ENCODE data around the gene EEF1G. TPM values are rescaled to one million over a fixed set of nuclear protein-coding genes. Genes with fewer than 3 reads are reported as not detected.
"Not testable (repeated sequence)": the region's sequence is repeated elsewhere in the genome, so short reads cannot be mapped to it uniquely, and the experiment has no call there.

EEF1G gene
- total RNA-seq, 1 experiment from 2014 or later: 1,855 TPM

DNA sequence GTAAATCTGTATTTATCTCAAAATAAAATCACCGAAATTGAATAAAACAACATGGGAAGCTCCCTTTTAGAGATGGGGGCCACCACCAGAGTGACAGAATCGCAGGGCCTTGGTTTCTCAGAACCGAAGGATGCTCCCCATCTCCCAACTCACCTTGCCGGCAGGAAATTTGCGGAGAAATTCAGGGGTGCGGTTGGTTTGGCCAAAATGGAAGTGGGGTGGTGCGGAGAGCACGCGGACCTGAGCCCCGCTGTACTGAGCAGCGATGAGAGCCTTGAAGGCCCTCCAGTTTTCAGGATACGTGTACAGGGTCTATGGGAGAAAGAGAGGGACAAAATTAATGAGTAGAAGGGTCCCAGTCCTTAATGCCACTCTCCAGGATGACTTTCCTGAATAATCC, 1.3 kb downstream of the EEF1G start:
- no peaks in the 10 kb centered on the region for H3K9me3 Mint-ChIP-seq (ENCODE audit: unreplicated experiment)
- peaks cover 76% of the 10 kb centered on the region for H3K36me3 Mint-ChIP-seq (ENCODE audit: insufficient read depth, unreplicated experiment)
- no peak for TF ChIP-seq CTCF (IDR thresholded peaks at IDR 0.05; ENCODE audit: unreplicated experiment)
- intact Hi-C loops (cut with micrococcal nuclease): loop anchor here (5.0 kb wide), 1 partner anchor 40 kb away; the partner anchor contains the start of genes EML3 and ROM1
- no TSS peak for BruUV-seq (replicated peaks)
- peaks cover 33% of the 10 kb centered on the region for H3K4me1 Mint-ChIP-seq (ENCODE audit: insufficient read depth, unreplicated experiment)
- POLR2A ChIA-PET: interaction anchor here (0.5 to 6.9 kb wide), 20 partner anchors 9 to 1594 kb away, joined by 3 to 164 read pairs (median 3); partner anchors contain the start of genes AHNAK, B3GAT3, C11orf98 and CSKMT
- no peaks in the 10 kb centered on the region for H3K27me3 Mint-ChIP-seq (ENCODE audit: insufficient read depth, unreplicated experiment)
- H3K27ac Mint-ChIP-seq (ENCODE audit: low read depth, unreplicated experiment): peak overlapping the region; percentile 100
- H3K4me3 Mint-ChIP-seq (ENCODE audit: unreplicated experiment): peak overlapping the region; percentile 100
- CTCF ChIA-PET: interaction anchor here (0.6 to 1.6 kb wide), 7 partner anchors 12 to 178 kb away, joined by 3 to 8 read pairs (median 4); no protein-coding TSS in a partner anchor
- no peak for DNase-seq (ENCODE audit: unreplicated experiment)

DNA sequence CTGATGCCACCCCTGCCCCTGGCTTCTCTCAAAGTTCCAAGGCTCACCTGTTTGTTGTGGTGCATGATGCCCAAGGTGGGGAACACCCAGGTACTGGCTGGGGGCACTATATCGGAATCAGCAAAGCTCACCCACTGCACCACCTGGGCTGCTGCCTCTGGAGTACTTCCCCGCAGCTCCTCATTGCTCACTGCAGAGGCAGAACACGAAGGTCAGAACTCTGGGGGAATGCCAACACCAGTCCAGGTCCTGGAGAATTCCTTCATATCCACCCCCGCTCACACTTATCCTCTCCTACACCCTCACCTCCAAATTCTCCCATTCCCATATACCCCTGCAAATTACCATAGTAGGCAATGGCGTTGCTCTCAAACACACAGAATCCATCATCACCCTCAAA, 2.2 kb downstream of the EEF1G start:
- BruUV-seq (replicated peaks); DNase-seq (ENCODE audit: unreplicated experiment); H3K27me3 Mint-ChIP-seq (ENCODE audit: insufficient read depth, unreplicated experiment); H3K9me3 Mint-ChIP-seq (ENCODE audit: unreplicated experiment): not testable (repeated sequence)
- peak overlapping the region; percentile 100 for H3K27ac Mint-ChIP-seq (ENCODE audit: low read depth, unreplicated experiment)
- H3K4me3 Mint-ChIP-seq (ENCODE audit: unreplicated experiment): peak overlapping the region; percentile 100
- peaks cover 76% of the 10 kb centered on the region for H3K36me3 Mint-ChIP-seq (ENCODE audit: insufficient read depth, unreplicated experiment)
- POLR2A ChIA-PET: interaction anchor here (0.6 to 6.9 kb wide), 5 partner anchors 11 to 1737 kb away, joined by 3 to 164 read pairs (median 28); partner anchors contain the start of genes AHNAK and TUT1
- intact Hi-C loops (cut with micrococcal nuclease): loop anchor here (5.0 kb wide), 1 partner anchor 41 kb away; the partner anchor contains the start of genes EML3 and ROM1
- CTCF ChIA-PET: interaction anchor here (1.0 to 2.3 kb wide), 5 partner anchors 8 to 71 kb away, joined by 3 to 14 read pairs (median 5); no protein-coding TSS in a partner anchor
- H3K4me1 Mint-ChIP-seq (ENCODE audit: insufficient read depth, unreplicated experiment): peaks cover 42% of the 10 kb centered on the region

- not testable (repeated sequence) for DNase-seq (ENCODE audit: unreplicated experiment)
Measured at GRCh38 chr11:62570903-62571302, 2.8 kb downstream of the EEF1G start.

GRCh38 chr11:62569611-62570010, 4.1 kb downstream of the EEF1G start:
- Mint-ChIP-seq H3K9me3 (ENCODE audit: unreplicated experiment) (no peaks in the 10 kb centered on the region), H3K27ac (ENCODE audit: low read depth, unreplicated experiment) (no peak overlapping the region), H3K27me3 (ENCODE audit: insufficient read depth, unreplicated experiment) (no peaks in the 10 kb centered on the region), H3K4me3 (ENCODE audit: unreplicated experiment) (no peak overlapping the region), H3K4me1 (ENCODE audit: insufficient read depth, unreplicated experiment) (peaks cover 42% of the 10 kb centered on the region), H3K36me3 (ENCODE audit: insufficient read depth, unreplicated experiment) (peaks cover 95% of the 10 kb centered on the region)
- TF ChIP-seq CTCF (IDR thresholded peaks at IDR 0.05; ENCODE audit: unreplicated experiment): no peak
- intact Hi-C loops (cut with micrococcal nuclease): loop anchor here (5.0 kb wide), 1 partner anchor 43 kb away; the partner anchor contains the start of genes EML3 and ROM1
- no peak for DNase-seq (ENCODE audit: unreplicated experiment)
- POLR2A ChIA-PET: interaction anchor here (0.6 to 6.9 kb wide), 10 partner anchors 9 to 220 kb away, joined by 3 to 164 read pairs (median 4); partner anchors contain the start of genes INTS5 and TUT1
- CTCF ChIA-PET: interaction anchor here (0.7 to 2.3 kb wide), 9 partner anchors 9 to 221 kb away, joined by 3 to 14 read pairs (median 4); partner anchors contain the start of gene AHNAK
- no TSS peak for BruUV-seq (replicated peaks)

More at GRCh38 chr11:62570903-62571302, 2.8 kb downstream of the EEF1G start:
- H3K27me3 Mint-ChIP-seq (ENCODE audit: insufficient read depth, unreplicated experiment); H3K9me3 Mint-ChIP-seq (ENCODE audit: unreplicated experiment); H3K4me3 Mint-ChIP-seq (ENCODE audit: unreplicated experiment); BruUV-seq (replicated peaks): not testable (repeated sequence)
- Mint-ChIP-seq H3K27ac (ENCODE audit: low read depth, unreplicated experiment) (peak overlapping the region; percentile 100), H3K36me3 (ENCODE audit: insufficient read depth, unreplicated experiment) (peaks cover 82% of the 10 kb centered on the region), H3K4me1 (ENCODE audit: insufficient read depth, unreplicated experiment) (peaks cover 48% of the 10 kb centered on the region)
- ChIA-PET CTCF (interaction anchor here (0.6 to 2.3 kb wide), 11 partner anchors 8 to 210 kb away, joined by 3 to 14 read pairs (median 3); no protein-coding TSS in a partner anchor), POLR2A (interaction anchor here (0.9 to 6.9 kb wide), 6 partner anchors 11 to 41 kb away, joined by 3 to 164 read pairs (median 18); partner anchors contain the start of genes AHNAK and TUT1)
- intact Hi-C loops (cut with micrococcal nuclease): loop anchor here (5.0 kb wide), 1 partner anchor 41 kb away; the partner anchor contains the start of genes EML3 and ROM1
